GM23338 (cell line): ENCODE measurements around the gene TRIM22. TPM values are rescaled to one million over a fixed set of nuclear protein-coding genes. Genes with fewer than 3 reads are reported as not detected.
"Not testable (repeated sequence)": the region's sequence is repeated elsewhere in the genome, so short reads cannot be mapped to it uniquely, and the experiment has no call there.

ENCODE experiments used
- ATAC-seq: fragments of 200-7000 bp; cut with Tn5 transposase; 3 replicates; pipeline ENCODE4 v1.9.1; 2020
- DNase-seq: peaks from one replicate; pipeline ENCODE4 v3.0.0-alpha.2; 2015; ENCODE audit warnings: low spot score
- H2AFZ ChIP-seq: fragments of 200-600 bp; sonication (generic); 2 replicates; pipeline ENCODE4 v1.8.0; 2016; ENCODE audit warnings: antibody characterized with exemption, mild to moderate bottlenecking, moderate library complexity
- H3F3A ChIP-seq: fragments of 200-600 bp; sonication (generic); replicated peaks from 2 replicates; pipeline ENCODE4 v1.8.0; 2017; ENCODE audit warnings: antibody characterized with exemption, mixed run types, low read depth
- H3K27ac ChIP-seq: fragments of 200-600 bp; sonication (generic); 2 replicates; pipeline ENCODE4 v1.6.1; 2016; ENCODE audit warnings: low read depth
- H3K27me3 ChIP-seq: fragments of 200-600 bp; sonication (generic); 2 replicates; pipeline ENCODE4 v1.8.0; 2016; ENCODE audit warnings: mild to moderate bottlenecking, mixed run types, moderate library complexity; ENCODE audit not compliant: insufficient read depth
- H3K36me3 ChIP-seq: fragments of 200-600 bp; sonication (generic); 2 replicates; pipeline ENCODE4 v1.8.0; 2016; ENCODE audit warnings: mild to moderate bottlenecking; ENCODE audit not compliant: insufficient read depth
- H3K4me1 ChIP-seq: fragments of 200-600 bp; sonication (generic); 2 replicates; pipeline ENCODE4 v1.8.0; 2016; ENCODE audit warnings: mild to moderate bottlenecking, moderate library complexity; ENCODE audit not compliant: insufficient read depth
- H3K4me2 ChIP-seq: fragments of 200-600 bp; sonication (generic); 2 replicates; pipeline ENCODE4 v1.7.1; 2017; ENCODE audit warnings: mixed run types
- H3K4me3 ChIP-seq: fragments of 200-600 bp; sonication (generic); 2 replicates; pipeline ENCODE4 v1.6.1; 2016; ENCODE audit warnings: mixed run types
- H3K79me2 ChIP-seq: fragments of 200-600 bp; sonication (generic); replicated peaks from 2 replicates; pipeline ENCODE4 v1.8.0; 2017; ENCODE audit warnings: mild to moderate bottlenecking; ENCODE audit not compliant: insufficient read depth
- H3K9me2 ChIP-seq: fragments of 200-600 bp; sonication (generic); 2 replicates; pipeline ENCODE4 v1.8.0; 2017; ENCODE audit not compliant: insufficient read depth
- H4K20me1 ChIP-seq: fragments of 200-600 bp; sonication (generic); replicated peaks from 2 replicates; pipeline ENCODE4 v1.8.0; 2017; ENCODE audit warnings: mild to moderate bottlenecking; ENCODE audit not compliant: insufficient read depth
- H3K27ac Mint-ChIP-seq: 2 replicates; pipeline ENCODE4 v1.8.0; 2020; ENCODE audit warnings: inconsistent platforms, mild to moderate bottlenecking, moderate library complexity, mixed read lengths
- H3K27me3 Mint-ChIP-seq: 3 replicates; pipeline ENCODE4 v1.8.0; 2022; ENCODE audit warnings: low read depth, mild to moderate bottlenecking, moderate library complexity, mixed read lengths, inconsistent platforms; ENCODE audit not compliant: insufficient read depth, poor library complexity
- H3K36me3 Mint-ChIP-seq: 3 replicates; pipeline ENCODE4 v1.8.0; 2021; ENCODE audit warnings: low read depth, mild to moderate bottlenecking, inconsistent platforms, moderate library complexity, mixed read lengths
- H3K4me1 Mint-ChIP-seq: 3 replicates; pipeline ENCODE4 v1.8.0; 2020; ENCODE audit warnings: mild to moderate bottlenecking, inconsistent platforms, mixed read lengths
- H3K4me3 Mint-ChIP-seq: 3 replicates; pipeline ENCODE4 v1.8.0; 2021; ENCODE audit warnings: moderate library complexity, mild to moderate bottlenecking, inconsistent platforms, mixed read lengths
- H3K9me3 Mint-ChIP-seq: 3 replicates; pipeline ENCODE4 v1.8.0; 2020; ENCODE audit warnings: moderate library complexity, mild to moderate bottlenecking, inconsistent platforms, mixed read lengths
- CREB1 ChIP-seq: fragments of 250-450 bp; sonication (Bioruptor Pico); IDR thresholded peaks from 2 replicates; pipeline ENCODE4 v1.5.0; 2020; ENCODE audit warnings: low read depth, mild to moderate bottlenecking, moderate library complexity
- CTCF ChIP-seq, 2 experiments: fragments of 200-600 bp in 1 of 2; sonication (generic) in 1 of 2; conservative IDR thresholded peaks; 2 replicates each; pipeline versions ENCODE4 v1.5.1 to v1.6.1; 2016 to 2017; ENCODE audit warnings: antibody characterized with exemption in 2 of 2, low read depth in 2 of 2, mild to moderate bottlenecking in 2 of 2, moderate library complexity in 1 of 2
- EZH2 ChIP-seq: fragments of 200-600 bp; sonication (generic); IDR thresholded peaks from one replicate; pipeline ENCODE4 v1.8.0; 2017; ENCODE audit warnings: antibody characterized with exemption, mild to moderate bottlenecking, low read depth; ENCODE audit not compliant: unreplicated experiment
- EZH2phosphoT487 ChIP-seq: fragments of 200-600 bp; sonication (generic); IDR thresholded peaks from one replicate; pipeline ENCODE4 v1.8.1; 2018; ENCODE audit warnings: antibody characterized with exemption; ENCODE audit not compliant: unreplicated experiment
- JUNB ChIP-seq: IDR thresholded peaks from one replicate; pipeline ENCODE4 v1.6.1; 2016; ENCODE audit warnings: antibody characterized with exemption; ENCODE audit not compliant: unreplicated experiment
- NANOG ChIP-seq: IDR thresholded peaks from 2 replicates; pipeline ENCODE4 v1.6.1; 2016; ENCODE audit warnings: antibody characterized with exemption, borderline replicate concordance
- POLR2AphosphoS5 ChIP-seq: IDR thresholded peaks from 2 replicates; pipeline ENCODE4 v1.6.1; 2016; ENCODE audit warnings: antibody characterized with exemption, low read depth
- STAT1 ChIP-seq: IDR thresholded peaks from one replicate; pipeline ENCODE4 v1.6.1; 2016; ENCODE audit warnings: antibody characterized with exemption; ENCODE audit not compliant: unreplicated experiment
- ZNF114 ChIP-seq: fragments of 250-450 bp; sonication (Bioruptor Pico); IDR thresholded peaks from 2 replicates; pipeline ENCODE4 v1.5.0; 2020; ENCODE audit warnings: mild to moderate bottlenecking, moderate library complexity
- ZNF331 ChIP-seq: fragments of 250-450 bp; sonication (Bioruptor Pico); IDR thresholded peaks from 2 replicates; pipeline ENCODE4 v1.5.0; 2020; ENCODE audit warnings: low read depth, mild to moderate bottlenecking, moderate library complexity
- polyA plus RNA-seq: library from polyadenylated mRNA; unstranded; fragments of >200 nt; fragmentation: Nextera tagmentation; extraction: Ambion mirVana; gene quantifications from 2 replicates; pipeline ENCODE4 v1.2.1, GENCODE V29; 2016
- total RNA-seq: library from RNA; depleted of rRNA; stranded (reverse); fragments of >200 nt; shearing (Covaris generic); gene quantifications from 2 replicates; pipeline ENCODE4 v1.2.3, GENCODE V29; 2014
- TF ChIP-seq, protein P1 (sequence below): IDR thresholded peaks from one replicate; pipeline ENCODE4 v1.6.1; 2018; ENCODE audit warnings: antibody characterized with exemption; ENCODE audit not compliant: unreplicated experiment

TRIM22 gene
- total and polyA plus RNA-seq, 2 experiments from 2014 or later: 23.9 to 41.1 TPM

DNA sequence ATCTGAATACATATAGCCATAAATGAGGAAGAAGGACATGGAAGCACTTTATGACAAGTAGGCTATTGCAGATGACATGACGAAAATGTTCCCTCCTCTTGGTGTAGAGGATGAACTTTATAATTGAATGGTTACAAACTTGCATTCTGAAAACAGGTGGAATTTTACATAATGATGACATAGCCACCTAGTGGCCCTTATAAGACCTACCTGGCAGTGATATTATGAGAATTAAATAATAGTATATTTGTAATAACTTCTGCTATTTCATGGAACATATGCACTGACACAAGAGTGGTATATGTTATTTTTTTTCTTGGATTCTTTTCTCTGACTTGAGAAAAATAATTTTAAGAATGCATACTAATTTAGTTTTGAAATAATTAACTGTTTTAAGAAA, 22.9 kb downstream of the TRIM22 start:
- H3K36me3 ChIP-seq: no peaks in the 10 kb centered on the region
- H3K4me1 Mint-ChIP-seq: no peaks in the 10 kb centered on the region
- no peak for TF ChIP-seq ZNF114 (CRISPR knock-in tag)
- TF ChIP-seq CTCF (conservative IDR thresholded peaks at IDR 0.05; ENCODE audit: low read depth in 2 of 2): peak in 1 of 2 experiments; percentile 56; a peak in 3 of 4 replicates
- H3K9me3 Mint-ChIP-seq: peaks cover 5% of the 10 kb centered on the region; the same call in 2 of the 3 replicates
- H3K36me3 Mint-ChIP-seq: peaks cover 2% of the 10 kb centered on the region; the same call in 1 of the 3 replicates
- ATAC-seq: no peak
- H3K4me3 Mint-ChIP-seq: no peak overlapping the region
- no peak overlapping the region for H3K4me2 ChIP-seq
- H3K27me3 Mint-ChIP-seq: no peaks in the 10 kb centered on the region
- H3K27ac Mint-ChIP-seq: no peak overlapping the region
- H3K79me2 ChIP-seq: no peaks in the 10 kb centered on the region
- no peaks in the 10 kb centered on the region for H3F3A ChIP-seq
- no peak overlapping the region for H3K4me3 ChIP-seq
- no peaks in the 10 kb centered on the region for H3K27me3 ChIP-seq
- H3K27ac ChIP-seq: no peak overlapping the region
- no peaks in the 10 kb centered on the region for H3K9me2 ChIP-seq
- no peak overlapping the region for H2AFZ ChIP-seq
- peak; percentile 31 for DNase-seq
- no peaks in the 10 kb centered on the region for H3K4me1 ChIP-seq
- no peaks in the 10 kb centered on the region for H4K20me1 ChIP-seq

- Mint-ChIP-seq H3K27me3 (peaks cover 1% of the 10 kb centered on the region), H3K36me3 (peaks cover 2% of the 10 kb centered on the region; the same call in 1 of the 3 replicates), H3K4me1 (no peaks in the 10 kb centered on the region), H3K4me3 (no peak overlapping the region), H3K9me3 (peaks cover 5% of the 10 kb centered on the region; the same call in 2 of the 3 replicates), H3K27ac (no peak overlapping the region)
- Histone ChIP-seq H3K4me1 (no peaks in the 10 kb centered on the region), H3K9me2 (peaks cover 7% of the 10 kb centered on the region; the same call in 1 of the 2 replicates), H3K27ac (no peak overlapping the region), H3K79me2 (no peaks in the 10 kb centered on the region), H3F3A (no peaks in the 10 kb centered on the region), H3K36me3 (no peaks in the 10 kb centered on the region), H3K4me3 (no peak overlapping the region), H2AFZ (no peak overlapping the region), H3K27me3 (no peaks in the 10 kb centered on the region), H3K4me2 (no peak overlapping the region), H4K20me1 (no peaks in the 10 kb centered on the region)
- no peak for TF ChIP-seq JUNB
- no peak for TF ChIP-seq ZNF331 (CRISPR knock-in tag)
- TF ChIP-seq POLR2AphosphoS5: no peak
- no peak for TF ChIP-seq NANOG
- TF ChIP-seq CTCF (conservative IDR thresholded peaks at IDR 0.05; ENCODE audit: low read depth in 2 of 2): no peak
- TF ChIP-seq EZH2: no peak
- TF ChIP-seq STAT1: no peak
- TF ChIP-seq ZNF114 (CRISPR knock-in tag): no peak
- TF ChIP-seq, protein P1, sequence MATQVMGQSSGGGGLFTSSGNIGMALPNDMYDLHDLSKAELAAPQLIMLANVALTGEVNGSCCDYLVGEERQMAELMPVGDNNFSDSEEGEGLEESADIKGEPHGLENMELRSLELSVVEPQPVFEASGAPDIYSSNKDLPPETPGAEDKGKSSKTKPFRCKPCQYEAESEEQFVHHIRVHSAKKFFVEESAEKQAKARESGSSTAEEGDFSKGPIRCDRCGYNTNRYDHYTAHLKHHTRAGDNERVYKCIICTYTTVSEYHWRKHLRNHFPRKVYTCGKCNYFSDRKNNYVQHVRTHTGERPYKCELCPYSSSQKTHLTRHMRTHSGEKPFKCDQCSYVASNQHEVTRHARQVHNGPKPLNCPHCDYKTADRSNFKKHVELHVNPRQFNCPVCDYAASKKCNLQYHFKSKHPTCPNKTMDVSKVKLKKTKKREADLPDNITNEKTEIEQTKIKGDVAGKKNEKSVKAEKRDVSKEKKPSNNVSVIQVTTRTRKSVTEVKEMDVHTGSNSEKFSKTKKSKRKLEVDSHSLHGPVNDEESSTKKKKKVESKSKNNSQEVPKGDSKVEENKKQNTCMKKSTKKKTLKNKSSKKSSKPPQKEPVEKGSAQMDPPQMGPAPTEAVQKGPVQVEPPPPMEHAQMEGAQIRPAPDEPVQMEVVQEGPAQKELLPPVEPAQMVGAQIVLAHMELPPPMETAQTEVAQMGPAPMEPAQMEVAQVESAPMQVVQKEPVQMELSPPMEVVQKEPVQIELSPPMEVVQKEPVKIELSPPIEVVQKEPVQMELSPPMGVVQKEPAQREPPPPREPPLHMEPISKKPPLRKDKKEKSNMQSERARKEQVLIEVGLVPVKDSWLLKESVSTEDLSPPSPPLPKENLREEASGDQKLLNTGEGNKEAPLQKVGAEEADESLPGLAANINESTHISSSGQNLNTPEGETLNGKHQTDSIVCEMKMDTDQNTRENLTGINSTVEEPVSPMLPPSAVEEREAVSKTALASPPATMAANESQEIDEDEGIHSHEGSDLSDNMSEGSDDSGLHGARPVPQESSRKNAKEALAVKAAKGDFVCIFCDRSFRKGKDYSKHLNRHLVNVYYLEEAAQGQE: no peak
- no peak for TF ChIP-seq CREB1 (CRISPR knock-in tag)
- no peak for TF ChIP-seq EZH2phosphoT487
- no peak for DNase-seq
- ATAC-seq: no peak
Observed at GRCh38 chr11:5713695-5714094, 24.1 kb downstream of the TRIM22 start.

- not testable (repeated sequence) for H3K27ac Mint-ChIP-seq, H3K4me3 Mint-ChIP-seq, H3K27me3 Mint-ChIP-seq, H3K79me2 ChIP-seq, H3K27ac ChIP-seq, H3K4me3 ChIP-seq, H3K4me1 Mint-ChIP-seq, H4K20me1 ChIP-seq, H3K9me3 Mint-ChIP-seq, H3K4me2 ChIP-seq, DNase-seq, H3F3A ChIP-seq, H3K36me3 ChIP-seq, ATAC-seq, H3K4me1 ChIP-seq, H3K9me2 ChIP-seq, H2AFZ ChIP-seq, H3K36me3 Mint-ChIP-seq, H3K27me3 ChIP-seq
Observed at GRCh38 chr11:5716518-5716917, 26.9 kb downstream of the TRIM22 start.
